GM19099 (cell line): ENCODE measurements around the gene SLC22A14.

Experiments used
- POLR2A ChIP-seq: IDR thresholded peaks from 3 replicates; pipeline ENCODE4 v1.6.1; 2011; ENCODE audit warnings: low read depth; ENCODE audit not compliant: insufficient read length; ENCODE audit errors: extremely low read depth

The SLC22A14 gene

GRCh38 chr3:38297947-38298711 is 16.0 kb downstream of the SLC22A14 start:
- no peak for TF ChIP-seq POLR2A

GRCh38 chr3:38306941-38307340 is 24.8 kb downstream of the SLC22A14 start:
- no peak for TF ChIP-seq POLR2A

GRCh38 chr3:38307599-38307998 is 25.5 kb downstream of the SLC22A14 start:
- no peak for TF ChIP-seq POLR2A

GRCh38 chr3:38308456-38308855 is 26.4 kb downstream of the SLC22A14 start:
- no peak for TF ChIP-seq POLR2A

- no peak for TF ChIP-seq POLR2A
Observed at GRCh38 chr3:38311476-38311875, 29.4 kb downstream of the SLC22A14 start.

- no peak for TF ChIP-seq POLR2A
Observed at GRCh38 chr3:38311941-38312340, 29.8 kb downstream of the SLC22A14 start.

- TF ChIP-seq POLR2A, result no peak
Observed at GRCh38 chr3:38312356-38312755, 30.3 kb downstream of the SLC22A14 start.

- no peak for TF ChIP-seq POLR2A
Observed at GRCh38 chr3:38313263-38313662, 31.2 kb downstream of the SLC22A14 start.

- no peak for TF ChIP-seq POLR2A
Observed at GRCh38 chr3:38313695-38314094, 31.6 kb downstream of the SLC22A14 start.

- no peak for TF ChIP-seq POLR2A
Observed at GRCh38 chr3:38314112-38314763, 32.1 kb downstream of the SLC22A14 start.

- no peak for TF ChIP-seq POLR2A
Observed at GRCh38 chr3:38314764-38315487, 32.8 kb downstream of the SLC22A14 start.

GRCh38 chr3:38315488-38316230 is 33.6 kb downstream of the SLC22A14 start:
- TF ChIP-seq POLR2A, result no peak

GRCh38 chr3:38316356-38317191 is 34.5 kb downstream of the SLC22A14 start:
- TF ChIP-seq POLR2A, result no peak

- no peak for TF ChIP-seq POLR2A
Observed at GRCh38 chr3:38317192-38317759, 35.2 kb downstream of the SLC22A14 start.
